GM19455 (cell line): Measurements from ENCODE around the gene EEFSEC.

Experiments
- ATAC-seq: cut with Tn5 transposase; IDR thresholded peaks from one replicate; pipeline ENCODE4 v1.9.1; 2021; ENCODE audit not compliant: unreplicated experiment

The EEFSEC gene

GRCh38 chr3:128215800-128216495 lies 62.7 kb downstream of the EEFSEC start:
- ATAC-seq, result no peak

GRCh38 chr3:128217702-128218547 lies 64.6 kb downstream of the EEFSEC start:
- no peak for ATAC-seq

GRCh38 chr3:128218548-128219257 lies 65.4 kb downstream of the EEFSEC start:
- ATAC-seq, result no peak

GRCh38 chr3:128221328-128221727 lies 68.0 kb downstream of the EEFSEC start:
- no peak for ATAC-seq

GRCh38 chr3:128222796-128223385 lies 69.6 kb downstream of the EEFSEC start:
- ATAC-seq, result no peak

GRCh38 chr3:128226186-128226725 lies 73.0 kb downstream of the EEFSEC start:
- no peak for ATAC-seq

- no peak for ATAC-seq
Measured at GRCh38 chr3:128226795-128227395, 73.6 kb downstream of the EEFSEC start.

- ATAC-seq, result no peak
Measured at GRCh38 chr3:128227507-128227906, 74.2 kb downstream of the EEFSEC start.

GRCh38 chr3:128228366-128228910 lies 75.2 kb downstream of the EEFSEC start:
- no peak for ATAC-seq

GRCh38 chr3:128229106-128229857 lies 76.0 kb downstream of the EEFSEC start:
- no peak for ATAC-seq

- ATAC-seq, result no peak
Measured at GRCh38 chr3:128231606-128232005, 78.3 kb downstream of the EEFSEC start.

- ATAC-seq, result no peak
Measured at GRCh38 chr3:128232376-128233178, 79.3 kb downstream of the EEFSEC start.

GRCh38 chr3:128235207-128235926 lies 82.1 kb downstream of the EEFSEC start:
- no peak for ATAC-seq

GRCh38 chr3:128236657-128237056 lies 83.4 kb downstream of the EEFSEC start:
- no peak for ATAC-seq

GRCh38 chr3:128237348-128238183 lies 84.3 kb downstream of the EEFSEC start:
- no peak for ATAC-seq

- no peak for ATAC-seq
Measured at GRCh38 chr3:128238184-128238489, 84.9 kb downstream of the EEFSEC start.

- no peak for ATAC-seq
Measured at GRCh38 chr3:128239304-128239703, 86.0 kb downstream of the EEFSEC start.
